ENCODE data around the gene PLOD1. TPM values are rescaled to one million over a fixed set of nuclear protein-coding genes. Genes with fewer than 3 reads are reported as not detected.

PLOD1 gene
- total RNA-seq, 3 donors from 2014 or later: 33.7 to 68.6 (median 35.4) TPM

DNA sequence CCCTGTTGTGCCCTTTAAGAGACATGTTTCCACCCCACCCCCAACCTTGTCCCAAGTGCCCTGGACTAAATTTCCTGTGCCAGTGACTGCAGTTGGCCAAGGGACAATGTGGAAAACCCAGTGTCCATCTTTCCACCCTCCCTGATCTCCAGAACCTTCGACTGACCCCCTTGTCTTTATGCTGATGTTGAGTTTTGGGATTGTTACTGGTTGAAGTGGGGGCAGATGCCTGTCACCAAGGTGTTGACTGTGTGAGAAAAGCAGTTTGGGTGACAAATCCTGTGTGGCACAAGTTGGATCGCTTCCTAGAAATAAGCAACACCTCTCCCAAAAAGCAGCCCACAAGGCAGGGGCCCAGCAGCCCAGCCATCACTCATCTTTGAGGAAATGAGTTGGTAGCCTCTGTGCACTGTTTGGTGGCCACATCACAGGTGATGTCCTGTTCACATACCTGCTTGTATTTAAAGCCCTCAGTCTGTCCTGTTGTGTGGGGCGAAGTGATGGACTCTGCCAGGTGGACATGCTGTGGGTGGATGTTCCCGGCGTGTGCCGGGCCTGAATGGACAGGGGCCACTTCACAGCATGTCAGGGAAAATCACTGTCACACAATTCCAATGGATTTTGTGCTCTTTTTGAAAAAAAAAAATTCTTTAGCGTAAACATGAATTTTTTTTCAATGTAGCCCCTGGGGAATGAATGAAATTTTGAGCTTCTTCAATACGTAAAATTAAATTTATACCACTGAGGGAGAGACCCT is 78.2 kb downstream of the PLOD1 start:
- no peaks in the 10 kb centered on the region for H3K36me3 ChIP-seq (ENCODE audit: low read depth)
- no peak overlapping the region for H3K4me3 ChIP-seq
- intact Hi-C loops (cut with DNase I, micrococcal nuclease): no loop called here
- no peaks in the 10 kb centered on the region for H3K9me3 ChIP-seq
- DNase-seq (no peak), ATAC-seq (no peak)
- TF ChIP-seq CTCF (IDR thresholded peaks at IDR 0.05): no peak
- no peaks in the 10 kb centered on the region for H3K4me1 ChIP-seq (ENCODE audit: low read depth)

GRCh38 chr1:12014141-12014991 is 79.8 kb downstream of the PLOD1 start:
- intact Hi-C loops (cut with DNase I, micrococcal nuclease): no loop called here
- no peaks in the 10 kb centered on the region for H3K9me3 ChIP-seq
- H3K36me3 ChIP-seq (ENCODE audit: low read depth): peaks cover 3% of the 10 kb centered on the region
- no peak for DNase-seq
- TF ChIP-seq CTCF (IDR thresholded peaks at IDR 0.05): no peak
- no peak for ATAC-seq
- no peak overlapping the region for H3K4me3 ChIP-seq
- H3K4me1 ChIP-seq (ENCODE audit: low read depth): no peaks in the 10 kb centered on the region

DNA sequence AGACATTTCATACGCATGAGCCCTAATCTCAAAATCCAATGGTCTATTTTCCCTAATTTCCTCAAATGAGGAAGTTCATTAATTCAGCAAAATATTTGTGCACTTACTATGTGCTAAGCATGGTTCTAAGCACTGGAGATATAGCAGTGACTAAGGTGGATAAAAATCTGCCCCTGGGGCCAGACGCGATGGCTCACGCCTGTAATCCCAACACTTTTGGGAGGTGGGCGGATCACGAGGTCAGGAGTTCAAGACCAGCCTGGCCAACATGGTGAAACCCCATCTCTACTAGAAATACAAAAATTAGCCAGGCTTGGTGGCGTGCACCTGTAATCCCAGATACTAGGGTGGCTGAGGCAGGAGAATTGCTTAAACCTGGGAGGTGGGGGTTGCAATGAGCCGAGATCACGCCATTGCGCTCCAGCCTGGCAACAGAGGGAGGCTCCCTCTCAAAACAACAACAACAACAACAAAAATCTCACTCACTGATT is 80.5 kb downstream of the PLOD1 start:
- TF ChIP-seq CTCF (IDR thresholded peaks at IDR 0.05): no peak
- H3K36me3 ChIP-seq (ENCODE audit: low read depth): peaks cover 3% of the 10 kb centered on the region
- ATAC-seq (no peak), DNase-seq (no peak)
- no peaks in the 10 kb centered on the region for H3K9me3 ChIP-seq
- no peaks in the 10 kb centered on the region for H3K4me1 ChIP-seq (ENCODE audit: low read depth)
- no peak overlapping the region for H3K4me3 ChIP-seq
- intact Hi-C loops (cut with DNase I, micrococcal nuclease): no loop called here

DNA sequence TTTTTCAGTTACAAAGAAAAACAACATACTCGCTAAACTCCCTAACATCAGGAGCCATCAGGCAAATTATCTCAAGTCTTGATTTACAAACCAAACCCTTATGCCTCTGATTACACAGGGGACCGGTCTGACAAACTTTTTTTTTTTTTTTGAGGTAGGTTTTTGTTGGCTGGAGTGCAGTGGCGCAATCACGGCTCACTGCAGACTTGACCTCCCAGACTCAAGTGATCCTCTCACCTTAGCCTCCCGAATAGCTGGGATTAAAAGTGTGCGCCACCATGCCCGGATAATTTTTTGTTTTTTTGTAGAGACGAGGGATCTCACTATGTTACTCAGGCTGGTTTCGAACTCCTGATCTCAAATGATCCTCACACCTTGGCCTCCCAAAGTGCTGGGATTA is 81.0 kb downstream of the PLOD1 start:
- ATAC-seq (no peak), DNase-seq (no peak)
- no peaks in the 10 kb centered on the region for H3K4me1 ChIP-seq (ENCODE audit: low read depth)
- no peak overlapping the region for H3K4me3 ChIP-seq
- no peak for TF ChIP-seq CTCF (IDR thresholded peaks at IDR 0.05)
- H3K36me3 ChIP-seq (ENCODE audit: low read depth): peaks cover 3% of the 10 kb centered on the region
- no peaks in the 10 kb centered on the region for H3K9me3 ChIP-seq
- intact Hi-C loops (cut with DNase I, micrococcal nuclease): no loop called here

- peak; percentile 22 for ATAC-seq
- H3K9me3 ChIP-seq: no peaks in the 10 kb centered on the region
- no peak for DNase-seq
- H3K36me3 ChIP-seq (ENCODE audit: low read depth): peaks cover 3% of the 10 kb centered on the region
- TF ChIP-seq CTCF (IDR thresholded peaks at IDR 0.05): no peak
- intact Hi-C loops (cut with DNase I, micrococcal nuclease): no loop called here
- no peaks in the 10 kb centered on the region for H3K4me1 ChIP-seq (ENCODE audit: low read depth)
- no peak overlapping the region for H3K4me3 ChIP-seq
These were observed 81.7 kb downstream of the PLOD1 start for GRCh38 chr1:12016182-12016581.
